MM.1S (cell line): ENCODE data around the gene TBC1D23.

Experiments used
- DNase-seq: peaks from one replicate; pipeline ENCODE4 v3.0.0-alpha.2; 2015
- H2AFZ ChIP-seq: fragments of 300-600 bp; sonication (generic); 2 replicates; pipeline ENCODE4 v1.6.0; 2016; ENCODE audit warnings: antibody characterized with exemption, low read length
- H3F3A ChIP-seq: fragments of 300-600 bp; sonication (generic); 2 replicates; pipeline ENCODE4 v1.6.1; 2016; ENCODE audit warnings: mild to moderate bottlenecking, antibody characterized with exemption, low read length, moderate library complexity, mixed read lengths; ENCODE audit not compliant: insufficient read depth
- H3K27ac ChIP-seq: fragments of 300-600 bp; sonication (generic); 2 replicates; pipeline ENCODE4 v1.5.1; 2016; ENCODE audit warnings: mild to moderate bottlenecking, low read length
- H3K27me3 ChIP-seq: fragments of 300-600 bp; sonication (generic); replicated peaks from 2 replicates; pipeline ENCODE4 v1.6.0; 2016; ENCODE audit warnings: low read length; ENCODE audit not compliant: insufficient read depth
- H3K36me3 ChIP-seq: fragments of 300-600 bp; sonication (generic); replicated peaks from 2 replicates; pipeline ENCODE4 v1.6.1; 2016; ENCODE audit warnings: mild to moderate bottlenecking, low read length, mixed read lengths; ENCODE audit not compliant: insufficient read depth
- H3K4me1 ChIP-seq: fragments of 300-600 bp; sonication (generic); 2 replicates; pipeline ENCODE4 v1.6.1; 2016; ENCODE audit warnings: low read length, mixed read lengths
- H3K4me2 ChIP-seq: fragments of 300-600 bp; sonication (generic); 2 replicates; pipeline ENCODE4 v1.6.0; 2016; ENCODE audit warnings: low read depth, low read length
- H3K4me3 ChIP-seq: fragments of 300-600 bp; sonication (generic); 2 replicates; pipeline ENCODE4 v1.5.1; 2016; ENCODE audit warnings: low read length, mixed read lengths
- H3K79me2 ChIP-seq: fragments of 300-600 bp; sonication (generic); 2 replicates; pipeline ENCODE4 v1.6.1; 2016; ENCODE audit warnings: mixed run types, low read length, mixed read lengths
- H3K9ac ChIP-seq: fragments of 300-600 bp; sonication (generic); 2 replicates; pipeline ENCODE4 v1.6.1; 2016; ENCODE audit warnings: low read length, mixed read lengths
- H3K9me2 ChIP-seq: fragments of 300-600 bp; sonication (generic); replicated peaks from 2 replicates; pipeline ENCODE4 v1.6.1; 2016; ENCODE audit warnings: mild to moderate bottlenecking, low read length, mixed read lengths; ENCODE audit not compliant: insufficient read depth
- H3K9me3 ChIP-seq: fragments of 300-600 bp; sonication (generic); replicated peaks from 2 replicates; pipeline ENCODE4 v1.6.1; 2016; ENCODE audit warnings: mild to moderate bottlenecking, low read length, mixed read lengths; ENCODE audit not compliant: insufficient read depth
- H4K20me1 ChIP-seq: fragments of 300-600 bp; sonication (generic); 2 replicates; pipeline ENCODE4 v1.6.1; 2016; ENCODE audit warnings: mild to moderate bottlenecking, low read length, moderate library complexity, mixed read lengths; ENCODE audit not compliant: insufficient read depth
- EZH2 ChIP-seq: fragments of 300-600 bp; sonication (generic); optimal IDR thresholded peaks from 2 replicates; pipeline ENCODE3; 2017; ENCODE audit warnings: low read depth, mild to moderate bottlenecking, antibody characterized with exemption, low read length, mixed read lengths
- EZH2phosphoT487 ChIP-seq: fragments of 300-600 bp; sonication (generic); IDR thresholded peaks from 2 replicates; pipeline ENCODE4 v1.6.1; 2018; ENCODE audit warnings: antibody characterized with exemption, low read length
- TF ChIP-seq, protein P1 (sequence below): fragments of 300-600 bp; sonication (generic); IDR thresholded peaks from 2 replicates; pipeline ENCODE4 v1.5.1; 2016; ENCODE audit warnings: antibody characterized with exemption, low read length, mixed read lengths

Gene TBC1D23

DNA sequence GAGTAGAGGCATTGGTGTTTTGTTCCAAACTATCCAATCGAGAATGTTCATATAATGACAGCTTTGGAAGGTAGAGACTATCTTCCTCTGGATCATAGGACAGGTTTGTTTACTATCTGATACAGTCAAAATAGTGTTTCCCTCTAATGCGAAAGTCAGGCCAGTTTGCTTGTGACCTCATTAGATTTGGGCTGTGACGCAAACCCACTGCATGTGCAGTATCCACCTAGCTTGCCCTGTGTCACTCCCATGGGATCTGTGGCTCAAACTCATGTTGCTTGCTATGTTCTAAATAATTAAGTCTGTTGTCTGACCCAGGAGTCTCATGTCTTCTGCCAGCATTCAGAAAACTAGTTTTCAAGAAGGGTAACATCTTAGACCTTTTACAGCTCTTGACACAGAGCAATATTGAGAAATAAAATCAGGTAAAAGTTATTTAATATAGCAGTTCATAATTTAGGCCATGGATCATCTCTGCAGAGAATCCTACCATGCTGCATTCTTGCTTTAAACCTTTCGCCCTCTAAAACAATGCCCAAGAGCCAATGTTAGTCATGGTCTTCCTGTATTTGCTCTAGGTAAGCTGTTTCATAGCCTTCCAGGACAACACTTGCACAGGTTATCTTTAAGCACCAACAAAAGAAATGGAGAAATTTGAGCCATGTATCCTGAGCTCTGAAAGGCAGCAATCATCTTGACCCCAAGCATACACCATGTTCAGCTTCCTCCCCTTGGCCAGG is 100.1 kb downstream of the TBC1D23 start:
- no peak overlapping the region for H3K9ac ChIP-seq
- no peak overlapping the region for H2AFZ ChIP-seq
- no peaks in the 10 kb centered on the region for H3F3A ChIP-seq
- no peaks in the 10 kb centered on the region for H3K9me2 ChIP-seq
- TF ChIP-seq EZH2phosphoT487 = no peak
- TF ChIP-seq EZH2 = no peak
- TF ChIP-seq, protein P1, sequence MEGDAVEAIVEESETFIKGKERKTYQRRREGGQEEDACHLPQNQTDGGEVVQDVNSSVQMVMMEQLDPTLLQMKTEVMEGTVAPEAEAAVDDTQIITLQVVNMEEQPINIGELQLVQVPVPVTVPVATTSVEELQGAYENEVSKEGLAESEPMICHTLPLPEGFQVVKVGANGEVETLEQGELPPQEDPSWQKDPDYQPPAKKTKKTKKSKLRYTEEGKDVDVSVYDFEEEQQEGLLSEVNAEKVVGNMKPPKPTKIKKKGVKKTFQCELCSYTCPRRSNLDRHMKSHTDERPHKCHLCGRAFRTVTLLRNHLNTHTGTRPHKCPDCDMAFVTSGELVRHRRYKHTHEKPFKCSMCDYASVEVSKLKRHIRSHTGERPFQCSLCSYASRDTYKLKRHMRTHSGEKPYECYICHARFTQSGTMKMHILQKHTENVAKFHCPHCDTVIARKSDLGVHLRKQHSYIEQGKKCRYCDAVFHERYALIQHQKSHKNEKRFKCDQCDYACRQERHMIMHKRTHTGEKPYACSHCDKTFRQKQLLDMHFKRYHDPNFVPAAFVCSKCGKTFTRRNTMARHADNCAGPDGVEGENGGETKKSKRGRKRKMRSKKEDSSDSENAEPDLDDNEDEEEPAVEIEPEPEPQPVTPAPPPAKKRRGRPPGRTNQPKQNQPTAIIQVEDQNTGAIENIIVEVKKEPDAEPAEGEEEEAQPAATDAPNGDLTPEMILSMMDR = no peak
- peaks cover 5% of the 10 kb centered on the region; the same call in 1 of the 2 replicates for H3K36me3 ChIP-seq
- no peak overlapping the region for H3K4me2 ChIP-seq
- H3K9me3 ChIP-seq = no peaks in the 10 kb centered on the region
- H3K27me3 ChIP-seq = no peaks in the 10 kb centered on the region
- no peak overlapping the region for H3K4me3 ChIP-seq
- DNase-seq = no peak
- H3K27ac ChIP-seq = no peak overlapping the region
- no peaks in the 10 kb centered on the region for H3K4me1 ChIP-seq
- no peaks in the 10 kb centered on the region for H4K20me1 ChIP-seq
- H3K79me2 ChIP-seq = no peaks in the 10 kb centered on the region

DNA sequence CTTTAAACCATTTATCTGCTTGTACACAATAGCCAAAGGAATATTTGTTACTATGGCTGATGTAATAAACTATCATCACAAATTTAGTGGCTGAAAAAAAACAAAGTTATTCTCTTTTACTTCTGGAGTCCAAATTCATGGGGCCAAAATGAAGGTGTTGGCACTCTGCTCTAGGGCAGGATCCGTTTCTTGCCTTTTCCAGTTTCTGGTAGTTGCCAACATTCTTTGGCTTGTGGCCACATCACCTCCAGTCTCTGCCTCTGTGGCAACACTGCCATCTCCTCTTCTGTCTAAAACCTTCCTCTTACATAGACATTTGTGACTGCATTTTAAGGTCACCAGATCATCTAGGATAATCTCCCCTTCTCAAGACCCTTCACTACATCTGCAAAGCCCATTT is 101.1 kb downstream of the TBC1D23 start:
- no peak overlapping the region for H3K4me2 ChIP-seq
- H4K20me1 ChIP-seq = no peaks in the 10 kb centered on the region
- H3K9me3 ChIP-seq = no peaks in the 10 kb centered on the region
- no peaks in the 10 kb centered on the region for H3K4me1 ChIP-seq
- no peaks in the 10 kb centered on the region for H3F3A ChIP-seq
- no peaks in the 10 kb centered on the region for H3K79me2 ChIP-seq
- no peak for DNase-seq
- no peaks in the 10 kb centered on the region for H3K9me2 ChIP-seq
- no peak overlapping the region for H3K9ac ChIP-seq
- no peak overlapping the region for H3K4me3 ChIP-seq
- no peak overlapping the region for H3K27ac ChIP-seq
- H2AFZ ChIP-seq = no peak overlapping the region
- H3K36me3 ChIP-seq = peaks cover 9% of the 10 kb centered on the region; the same call in 1 of the 2 replicates
- H3K27me3 ChIP-seq = no peaks in the 10 kb centered on the region
- TF ChIP-seq EZH2phosphoT487 = no peak
- TF ChIP-seq EZH2 = no peak
- TF ChIP-seq, protein P1 = no peak

DNA sequence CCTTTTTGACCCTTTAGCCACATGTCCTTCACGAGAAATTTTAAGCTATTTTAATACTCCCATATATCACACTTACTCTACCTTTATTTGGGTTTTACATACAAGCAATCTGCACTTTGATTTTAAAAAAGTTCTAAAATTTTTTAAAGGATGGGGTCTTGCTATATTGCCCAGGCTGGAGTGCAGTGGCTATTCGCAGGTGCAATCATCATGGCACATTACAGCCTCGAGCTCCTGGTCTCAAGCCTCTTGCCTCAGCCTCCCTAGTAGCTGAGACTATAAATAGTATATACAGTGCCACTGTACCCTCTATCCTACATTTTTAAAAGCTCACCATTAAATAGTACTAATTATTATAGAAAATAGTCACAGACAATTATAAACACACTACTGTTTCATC is 103.6 kb downstream of the TBC1D23 start:
- no peaks in the 10 kb centered on the region for H3K9me2 ChIP-seq
- no peaks in the 10 kb centered on the region for H3K79me2 ChIP-seq
- no peak overlapping the region for H2AFZ ChIP-seq
- H3K27me3 ChIP-seq = no peaks in the 10 kb centered on the region
- no peak overlapping the region for H3K9ac ChIP-seq
- TF ChIP-seq EZH2phosphoT487 (no peak), EZH2 (no peak)
- TF ChIP-seq, protein P1 = no peak
- H3F3A ChIP-seq = no peaks in the 10 kb centered on the region
- no peaks in the 10 kb centered on the region for H3K4me1 ChIP-seq
- no peaks in the 10 kb centered on the region for H4K20me1 ChIP-seq
- H3K27ac ChIP-seq = no peak overlapping the region
- H3K4me2 ChIP-seq = no peak overlapping the region
- no peaks in the 10 kb centered on the region for H3K9me3 ChIP-seq
- H3K4me3 ChIP-seq = no peak overlapping the region
- H3K36me3 ChIP-seq = peaks cover 9% of the 10 kb centered on the region; the same call in 1 of the 2 replicates
- no peak for DNase-seq
